Loucy (cell line): Measurements from ENCODE around the gene LIMS3.
"Not testable (repeated sequence)": the region's sequence is repeated elsewhere in the genome, so short reads cannot be mapped to it uniquely, and the experiment has no call there.

Experiments used
- H2AFZ ChIP-seq: fragments of 200-600 bp; sonication (generic); 2 replicates; pipeline ENCODE4 v1.6.0; 2016; ENCODE audit warnings: antibody characterized with exemption, mild to moderate bottlenecking, low read length, moderate library complexity
- H3F3A ChIP-seq: fragments of 200-600 bp; 2 replicates; pipeline ENCODE4 v1.6.0; 2016; ENCODE audit warnings: antibody characterized with exemption, low read depth, mild to moderate bottlenecking
- H3K27me3 ChIP-seq: fragments of 200-600 bp; sonication (generic); 2 replicates; pipeline ENCODE4 v1.6.1; 2014; ENCODE audit warnings: low read length, mild to moderate bottlenecking; ENCODE audit not compliant: insufficient read depth, poor library complexity, severe bottlenecking
- H3K36me3 ChIP-seq: fragments of 200-600 bp; sonication (generic); 2 replicates; pipeline ENCODE4 v1.6.1; 2016; ENCODE audit warnings: low read length; ENCODE audit not compliant: insufficient read depth
- H3K4me1 ChIP-seq: fragments of 200-600 bp; sonication (generic); 2 replicates; pipeline ENCODE4 v1.5.1; 2014; ENCODE audit warnings: low read length, mild to moderate bottlenecking; ENCODE audit not compliant: insufficient read depth, poor library complexity, severe bottlenecking
- H3K4me2 ChIP-seq: fragments of 200-600 bp; sonication (generic); 2 replicates; pipeline ENCODE4 v1.6.0; 2014; ENCODE audit warnings: antibody characterized with exemption, low read length, low read depth, mild to moderate bottlenecking; ENCODE audit not compliant: poor library complexity, severe bottlenecking
- H3K4me3 ChIP-seq: fragments of 200-600 bp; sonication (generic); 2 replicates; pipeline ENCODE4 v1.5.1; 2014; ENCODE audit warnings: low read length, mild to moderate bottlenecking, mixed read lengths; ENCODE audit not compliant: poor library complexity, severe bottlenecking
- H3K79me2 ChIP-seq: fragments of 200-600 bp; sonication (generic); 2 replicates; pipeline ENCODE4 v1.6.1; 2014; ENCODE audit warnings: low read length; ENCODE audit not compliant: insufficient read depth
- H3K9ac ChIP-seq: fragments of 200-600 bp; sonication (generic); 2 replicates; pipeline ENCODE4 v1.6.0; 2014; ENCODE audit warnings: mild to moderate bottlenecking, low read depth, low read length, moderate library complexity; ENCODE audit not compliant: poor library complexity, severe bottlenecking
- H3K9me2 ChIP-seq: fragments of 200-600 bp; sonication (generic); replicated peaks from 2 replicates; pipeline ENCODE4 v1.6.1; 2016; ENCODE audit warnings: low read depth, low read length, mixed read lengths
- H3K9me3 ChIP-seq: fragments of 200-600 bp; sonication (generic); 2 replicates; pipeline ENCODE4 v1.6.1; 2014; ENCODE audit warnings: mild to moderate bottlenecking, antibody characterized with exemption, low read length, low read depth; ENCODE audit not compliant: insufficient read depth
- H4K20me1 ChIP-seq: fragments of 200-600 bp; sonication (generic); 2 replicates; pipeline ENCODE4 v1.6.0; 2014; ENCODE audit warnings: antibody characterized with exemption, low read length, mild to moderate bottlenecking; ENCODE audit not compliant: insufficient read depth, poor library complexity, severe bottlenecking

The LIMS3 gene

GRCh38 chr2:109893736-109894135 lies 4.8 kb upstream of the LIMS3 start:
- not testable (repeated sequence) for H4K20me1 ChIP-seq, H3K4me1 ChIP-seq, H3K9me2 ChIP-seq, H3K4me3 ChIP-seq, H3K9ac ChIP-seq, H3K27me3 ChIP-seq, H3K79me2 ChIP-seq, H3K36me3 ChIP-seq, H3K9me3 ChIP-seq, H2AFZ ChIP-seq, H3F3A ChIP-seq, H3K4me2 ChIP-seq

- not testable (repeated sequence) for H2AFZ ChIP-seq, H3K9ac ChIP-seq, H3K9me2 ChIP-seq, H3K36me3 ChIP-seq, H3K27me3 ChIP-seq, H3F3A ChIP-seq, H3K79me2 ChIP-seq, H3K4me1 ChIP-seq, H3K4me2 ChIP-seq, H3K9me3 ChIP-seq, H4K20me1 ChIP-seq, H3K4me3 ChIP-seq
Measured at GRCh38 chr2:109894141-109894540, 4.3 kb upstream of the LIMS3 start.

- H2AFZ ChIP-seq, H3F3A ChIP-seq, H3K27me3 ChIP-seq, H3K4me1 ChIP-seq, H3K9me3 ChIP-seq, H3K9me2 ChIP-seq, H3K4me2 ChIP-seq, H3K79me2 ChIP-seq, H4K20me1 ChIP-seq, H3K36me3 ChIP-seq, H3K4me3 ChIP-seq, H3K9ac ChIP-seq: not testable (repeated sequence)
Measured at GRCh38 chr2:109895090-109895869, 3.2 kb upstream of the LIMS3 start.

- H3K4me2 ChIP-seq, H3K4me3 ChIP-seq, H3K36me3 ChIP-seq, H3K27me3 ChIP-seq, H3K79me2 ChIP-seq, H3F3A ChIP-seq, H3K4me1 ChIP-seq, H2AFZ ChIP-seq, H3K9ac ChIP-seq, H4K20me1 ChIP-seq, H3K9me3 ChIP-seq, H3K9me2 ChIP-seq: not testable (repeated sequence)
Measured at GRCh38 chr2:109896212-109896611, 2.3 kb upstream of the LIMS3 start.

GRCh38 chr2:109897769-109898461 lies 573 bp upstream of the LIMS3 start:
- not testable (repeated sequence) for H3K4me2 ChIP-seq, H3F3A ChIP-seq, H3K9me2 ChIP-seq, H3K4me3 ChIP-seq, H3K9me3 ChIP-seq, H3K36me3 ChIP-seq, H3K27me3 ChIP-seq, H3K9ac ChIP-seq, H3K4me1 ChIP-seq, H2AFZ ChIP-seq, H3K79me2 ChIP-seq, H4K20me1 ChIP-seq

- H2AFZ ChIP-seq, H3K79me2 ChIP-seq, H3F3A ChIP-seq, H3K36me3 ChIP-seq, H3K4me2 ChIP-seq, H3K4me3 ChIP-seq, H3K9me2 ChIP-seq, H3K27me3 ChIP-seq, H3K9me3 ChIP-seq, H3K4me1 ChIP-seq, H3K9ac ChIP-seq, H4K20me1 ChIP-seq: not testable (repeated sequence)
Measured at GRCh38 chr2:109905796-109906195, 7.3 kb downstream of the LIMS3 start.

GRCh38 chr2:109908626-109909025 lies 10.1 kb downstream of the LIMS3 start:
- not testable (repeated sequence) for H3F3A ChIP-seq, H3K27me3 ChIP-seq, H3K9me2 ChIP-seq, H4K20me1 ChIP-seq, H3K36me3 ChIP-seq, H3K9ac ChIP-seq, H3K9me3 ChIP-seq, H3K4me1 ChIP-seq, H2AFZ ChIP-seq, H3K79me2 ChIP-seq, H3K4me2 ChIP-seq, H3K4me3 ChIP-seq
